ENCODE results near the gene ENOX1. TPM values are rescaled to one million over a fixed set of nuclear protein-coding genes. Genes with fewer than 3 reads are reported as not detected.

ENOX1 gene
- polyA plus RNA-seq, 6 donors from 2014 or later = not detected

GRCh38 chr13:43776501-43777079 lies 10.2 kb downstream of the ENOX1 start:
- Mint-ChIP-seq H3K4me1 (no peaks in the 10 kb centered on the region), H3K4me3 (no peak overlapping the region), H3K27me3 (peaks cover 20 to 40% (median 28%) of the 10 kb centered on the region in 3 donors), H3K27ac (no peak overlapping the region), H3K9me3 (no peaks in the 10 kb centered on the region), H3K36me3 (no peaks in the 10 kb centered on the region)
- ATAC-seq (ENCODE audit: low read depth in 2 of 2) = no peak
- DNase-seq = no peak

- ATAC-seq (ENCODE audit: low read depth in 2 of 2) (no peak), DNase-seq (no peak)
- no peak overlapping the region for H3K27ac Mint-ChIP-seq
- H3K36me3 Mint-ChIP-seq = no peaks in the 10 kb centered on the region
- no peaks in the 10 kb centered on the region for H3K9me3 Mint-ChIP-seq
- peaks cover 19 to 40% (median 28%) of the 10 kb centered on the region in 3 donors for H3K27me3 Mint-ChIP-seq
- no peak overlapping the region for H3K4me3 Mint-ChIP-seq
- H3K4me1 Mint-ChIP-seq = no peaks in the 10 kb centered on the region
These were observed 10.8 kb downstream of the ENOX1 start for GRCh38 chr13:43776006-43776405.

GRCh38 chr13:43773602-43774001 lies 13.2 kb downstream of the ENOX1 start:
- Mint-ChIP-seq H3K27ac (no peak overlapping the region), H3K4me1 (no peaks in the 10 kb centered on the region), H3K9me3 (no peaks in the 10 kb centered on the region), H3K27me3 (peaks cover 14 to 33% (median 25%) of the 10 kb centered on the region in 3 donors), H3K4me3 (no peak overlapping the region), H3K36me3 (no peaks in the 10 kb centered on the region)
- ATAC-seq (ENCODE audit: low read depth in 2 of 2) (no peak), DNase-seq (no peak)

- Mint-ChIP-seq H3K4me1 (no peaks in the 10 kb centered on the region), H3K27me3 (peaks cover 4 to 26% (median 17%) of the 10 kb centered on the region in 3 donors), H3K4me3 (no peak overlapping the region), H3K36me3 (no peaks in the 10 kb centered on the region), H3K27ac (no peak overlapping the region), H3K9me3 (no peaks in the 10 kb centered on the region)
- ATAC-seq (ENCODE audit: low read depth in 2 of 2) = no peak
- no peak for DNase-seq
These were observed 15.9 kb downstream of the ENOX1 start for GRCh38 chr13:43770871-43771270.

- H3K27me3 Mint-ChIP-seq = peaks cover 7 to 17% (median 9%) of the 10 kb centered on the region in 3 donors
- H3K9me3 Mint-ChIP-seq = no peaks in the 10 kb centered on the region
- H3K4me3 Mint-ChIP-seq = no peak overlapping the region
- H3K36me3 Mint-ChIP-seq = no peaks in the 10 kb centered on the region
- H3K27ac Mint-ChIP-seq = no peak overlapping the region
- ATAC-seq (ENCODE audit: low read depth in 2 of 2) = no peak
- H3K4me1 Mint-ChIP-seq = no peaks in the 10 kb centered on the region
- DNase-seq = no peak
These were observed 17.2 kb downstream of the ENOX1 start for GRCh38 chr13:43769529-43769928.

- ATAC-seq (ENCODE audit: low read depth in 2 of 2) (no peak), DNase-seq (no peak)
- no peaks in the 10 kb centered on the region for H3K4me1 Mint-ChIP-seq
- H3K4me3 Mint-ChIP-seq = no peak overlapping the region
- no peaks in the 10 kb centered on the region for H3K9me3 Mint-ChIP-seq
- peaks cover 0 to 7% (median 4%) of the 10 kb centered on the region in 3 donors for H3K27me3 Mint-ChIP-seq
- H3K27ac Mint-ChIP-seq = no peak overlapping the region
- no peaks in the 10 kb centered on the region for H3K36me3 Mint-ChIP-seq
These were observed 19.3 kb downstream of the ENOX1 start for GRCh38 chr13:43767341-43767931.

GRCh38 chr13:43766725-43767124 lies 20.0 kb downstream of the ENOX1 start:
- DNase-seq (no peak), ATAC-seq (ENCODE audit: low read depth in 2 of 2) (no peak)
- Mint-ChIP-seq H3K27ac (no peak overlapping the region), H3K4me1 (no peaks in the 10 kb centered on the region), H3K36me3 (no peaks in the 10 kb centered on the region), H3K9me3 (no peaks in the 10 kb centered on the region), H3K4me3 (no peak overlapping the region), H3K27me3 (peaks cover 0 to 7% (median 4%) of the 10 kb centered on the region in 3 donors)

- Mint-ChIP-seq H3K4me3 (no peak overlapping the region), H3K4me1 (no peaks in the 10 kb centered on the region), H3K9me3 (no peaks in the 10 kb centered on the region), H3K27me3 (peaks cover 0 to 15% (median 7%) of the 10 kb centered on the region in 3 donors), H3K27ac (no peak overlapping the region), H3K36me3 (no peaks in the 10 kb centered on the region)
- ATAC-seq (ENCODE audit: low read depth in 2 of 2) (no peak), DNase-seq (no peak)
These were observed 22.4 kb downstream of the ENOX1 start for GRCh38 chr13:43764349-43764748.

- H3K9me3 Mint-ChIP-seq = no peaks in the 10 kb centered on the region
- H3K36me3 Mint-ChIP-seq = no peaks in the 10 kb centered on the region
- H3K27me3 Mint-ChIP-seq = peaks cover 0 to 15% (median 7%) of the 10 kb centered on the region in 3 donors
These were observed 23.5 kb downstream of the ENOX1 start for GRCh38 chr13:43763143-43763759.

GRCh38 chr13:43761616-43762315 lies 25.0 kb downstream of the ENOX1 start:
- Mint-ChIP-seq H3K4me3 (no peak overlapping the region), H3K27me3 (peaks cover 0 to 11% (median 7%) of the 10 kb centered on the region in 3 donors), H3K4me1 (no peaks in the 10 kb centered on the region), H3K27ac (no peak overlapping the region), H3K36me3 (no peaks in the 10 kb centered on the region), H3K9me3 (no peaks in the 10 kb centered on the region)
- ATAC-seq (ENCODE audit: low read depth in 2 of 2) (no peak), DNase-seq (no peak)

More at GRCh38 chr13:43763143-43763759, 23.5 kb downstream of the ENOX1 start:
- ATAC-seq (ENCODE audit: low read depth in 2 of 2) (no peak), DNase-seq (no peak)
- Mint-ChIP-seq H3K27ac (no peak overlapping the region), H3K4me1 (no peaks in the 10 kb centered on the region), H3K4me3 (no peak overlapping the region)

- Mint-ChIP-seq H3K4me3 (no peak overlapping the region), H3K9me3 (no peaks in the 10 kb centered on the region), H3K27me3 (peaks cover 5 to 8% (median 5%) of the 10 kb centered on the region in 3 donors), H3K27ac (no peak overlapping the region), H3K4me1 (no peaks in the 10 kb centered on the region), H3K36me3 (no peaks in the 10 kb centered on the region)
- no peak for DNase-seq
- no peak for ATAC-seq (ENCODE audit: low read depth in 2 of 2)
These were observed 26.5 kb downstream of the ENOX1 start for GRCh38 chr13:43760257-43760656.

GRCh38 chr13:43758834-43759233 lies 27.9 kb downstream of the ENOX1 start:
- Mint-ChIP-seq H3K27ac (no peak overlapping the region), H3K9me3 (no peaks in the 10 kb centered on the region), H3K4me3 (no peak overlapping the region), H3K4me1 (no peaks in the 10 kb centered on the region), H3K36me3 (no peaks in the 10 kb centered on the region), H3K27me3 (peaks cover 3 to 12% (median 8%) of the 10 kb centered on the region in 3 donors)
- ATAC-seq (ENCODE audit: low read depth in 2 of 2) (no peak), DNase-seq (no peak)

GRCh38 chr13:43757266-43757665 lies 29.5 kb downstream of the ENOX1 start:
- Mint-ChIP-seq H3K4me3 (no peak overlapping the region), H3K27me3 (peaks cover 3 to 12% (median 8%) of the 10 kb centered on the region in 3 donors), H3K9me3 (no peaks in the 10 kb centered on the region), H3K27ac (no peak overlapping the region), H3K36me3 (no peaks in the 10 kb centered on the region), H3K4me1 (no peaks in the 10 kb centered on the region)
- no peak for ATAC-seq (ENCODE audit: low read depth in 2 of 2)
- DNase-seq = no peak

- Mint-ChIP-seq H3K4me1 (no peaks in the 10 kb centered on the region), H3K36me3 (no peaks in the 10 kb centered on the region), H3K27me3 (peaks cover 3 to 12% (median 8%) of the 10 kb centered on the region in 3 donors), H3K4me3 (no peak overlapping the region), H3K9me3 (no peaks in the 10 kb centered on the region), H3K27ac (no peak overlapping the region)
- DNase-seq (no peak), ATAC-seq (ENCODE audit: low read depth in 2 of 2) (no peak)
These were observed 30.9 kb downstream of the ENOX1 start for GRCh38 chr13:43755844-43756243.
